Measurements from ENCODE around the gene WSB1.
A peak's percentile ranks its signal among the peaks of the same experiment; 100 is the strongest.

WSB1 gene

GRCh38 chr17:27339836-27340550 is 46.1 kb downstream of the WSB1 start:
- peak; percentile 75 for DNase-seq

DNA sequence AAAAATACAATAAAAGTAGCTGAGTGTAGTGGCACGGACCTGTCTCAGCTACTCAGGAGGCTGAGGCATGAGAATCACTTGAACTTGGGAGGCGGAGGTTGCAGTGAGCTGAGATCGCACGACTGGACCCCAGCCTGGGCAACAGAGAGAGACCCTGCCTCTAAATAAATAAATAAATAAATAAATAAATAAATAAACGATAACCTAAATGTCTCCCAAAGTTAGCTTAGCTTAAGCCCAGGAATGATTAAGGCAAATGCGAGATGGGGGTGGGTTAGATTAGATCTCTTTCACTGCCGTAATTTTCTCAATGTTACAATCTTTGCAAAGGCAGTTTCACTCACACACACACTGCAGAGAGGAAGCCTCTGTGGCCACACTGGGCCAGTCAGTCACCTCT is 46.7 kb downstream of the WSB1 start:
- DNase-seq, result no peak

GRCh38 chr17:27341041-27341471 is 47.1 kb downstream of the WSB1 start:
- peak; percentile 68 for DNase-seq

GRCh38 chr17:27342059-27342458 is 48.1 kb downstream of the WSB1 start:
- no peak for DNase-seq

DNA sequence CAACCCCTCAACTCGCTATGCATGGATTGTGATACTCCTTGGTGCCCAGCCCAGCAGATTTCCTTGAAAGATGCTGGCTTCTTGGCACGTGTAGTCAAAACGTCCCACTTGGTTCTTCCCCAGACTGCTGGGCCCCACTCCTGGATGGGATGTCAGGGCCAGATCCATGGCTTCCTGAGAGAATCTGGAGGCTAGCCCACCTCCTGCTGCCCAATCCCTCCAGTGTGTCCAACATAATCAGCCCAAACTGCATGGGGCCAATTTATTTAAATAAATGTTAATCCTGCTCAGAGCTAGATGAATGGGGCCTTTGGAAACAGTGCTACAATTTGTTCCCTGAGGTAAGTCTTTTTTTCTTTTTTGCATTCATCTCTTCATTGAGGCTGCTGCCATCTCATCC is 49.4 kb downstream of the WSB1 start:
- DNase-seq, result no peak

DNA sequence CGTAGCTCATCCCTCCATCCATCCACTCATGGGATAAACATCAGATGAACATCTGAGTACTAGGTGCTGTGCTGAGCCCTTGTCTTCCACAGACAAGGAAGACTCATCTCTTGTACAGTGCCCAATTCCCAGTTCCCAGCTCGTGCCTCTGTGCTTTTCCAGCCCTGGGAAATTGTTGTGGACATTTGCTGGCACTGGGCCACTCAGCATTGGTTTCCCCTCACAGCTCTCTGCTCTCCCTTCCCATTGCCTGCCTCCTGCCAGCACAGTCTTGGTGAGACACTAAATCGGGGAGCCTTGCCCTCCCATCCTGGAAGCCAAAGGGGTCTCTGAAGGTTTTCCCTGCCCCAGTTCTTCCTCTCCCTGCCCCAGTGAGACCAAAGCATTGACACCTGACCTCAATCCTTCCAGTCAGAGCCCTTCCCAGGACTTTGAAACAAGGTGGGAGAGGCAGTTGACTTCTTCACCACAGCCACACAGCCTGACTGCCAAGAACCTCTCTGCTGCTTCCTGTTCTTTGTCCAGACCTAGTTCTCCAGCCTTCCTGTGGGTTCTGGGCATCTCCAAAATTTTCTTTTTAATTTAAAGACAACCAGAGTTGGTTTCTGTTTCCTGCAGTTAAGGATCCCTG is 50.2 kb downstream of the WSB1 start:
- DNase-seq, result peak; percentile 57

- peak; percentile 99 for DNase-seq
These were observed 51.4 kb downstream of the WSB1 start for GRCh38 chr17:27345141-27345904.

GRCh38 chr17:27346228-27346899 is 52.5 kb downstream of the WSB1 start:
- DNase-seq, result no peak

GRCh38 chr17:27348196-27348595 is 54.3 kb downstream of the WSB1 start:
- no peak for DNase-seq

GRCh38 chr17:27349540-27350021 is 55.7 kb downstream of the WSB1 start:
- DNase-seq, result no peak

DNA sequence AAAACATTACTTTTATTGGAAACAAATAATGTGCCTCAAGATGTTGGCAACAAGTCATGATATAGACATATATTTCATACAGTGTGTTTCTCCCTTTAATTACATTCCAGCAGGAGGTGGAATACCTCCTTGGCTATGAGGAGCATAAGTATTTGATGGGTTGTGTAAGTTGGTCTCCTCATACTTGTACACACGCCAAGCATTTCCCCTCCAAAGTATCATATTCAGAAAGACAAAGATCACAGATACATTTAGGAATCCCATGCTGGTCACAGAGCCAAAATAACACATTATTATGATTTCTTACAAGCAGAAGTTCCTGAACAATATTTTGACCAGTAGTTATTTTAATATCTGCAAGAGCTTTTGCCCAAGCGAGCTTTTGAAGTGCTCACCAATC is 57.8 kb downstream of the WSB1 start:
- DNase-seq, result no peak

- no peak for DNase-seq
These were observed 58.6 kb downstream of the WSB1 start for GRCh38 chr17:27352448-27353032.

- DNase-seq, result peak; percentile 76
These were observed 59.1 kb downstream of the WSB1 start for GRCh38 chr17:27353033-27353460.

- peak; percentile 99 for DNase-seq
These were observed 59.6 kb downstream of the WSB1 start for GRCh38 chr17:27353461-27354050.

DNA sequence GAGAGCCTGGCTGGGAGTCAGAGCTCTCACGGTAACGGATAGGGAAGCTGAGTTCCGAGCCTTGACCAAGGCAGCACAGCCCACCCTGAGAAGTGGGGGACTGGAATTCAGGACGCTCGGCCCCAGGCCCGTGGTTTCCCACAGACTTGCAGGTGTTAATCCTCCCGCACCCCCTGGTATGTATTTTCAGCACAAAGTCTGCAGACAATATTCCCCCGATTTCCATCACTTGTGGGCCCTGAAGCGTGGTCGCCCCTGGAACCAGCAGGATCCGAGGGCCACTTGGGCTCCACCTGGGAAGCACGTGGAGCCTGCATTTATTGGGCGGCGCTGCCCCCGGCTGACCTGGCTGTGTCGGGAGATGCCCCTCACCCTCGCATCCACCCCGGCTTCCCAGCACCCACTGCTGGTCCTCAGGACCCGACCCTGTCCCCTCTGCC is 60.2 kb downstream of the WSB1 start:
- DNase-seq, result no peak

DNA sequence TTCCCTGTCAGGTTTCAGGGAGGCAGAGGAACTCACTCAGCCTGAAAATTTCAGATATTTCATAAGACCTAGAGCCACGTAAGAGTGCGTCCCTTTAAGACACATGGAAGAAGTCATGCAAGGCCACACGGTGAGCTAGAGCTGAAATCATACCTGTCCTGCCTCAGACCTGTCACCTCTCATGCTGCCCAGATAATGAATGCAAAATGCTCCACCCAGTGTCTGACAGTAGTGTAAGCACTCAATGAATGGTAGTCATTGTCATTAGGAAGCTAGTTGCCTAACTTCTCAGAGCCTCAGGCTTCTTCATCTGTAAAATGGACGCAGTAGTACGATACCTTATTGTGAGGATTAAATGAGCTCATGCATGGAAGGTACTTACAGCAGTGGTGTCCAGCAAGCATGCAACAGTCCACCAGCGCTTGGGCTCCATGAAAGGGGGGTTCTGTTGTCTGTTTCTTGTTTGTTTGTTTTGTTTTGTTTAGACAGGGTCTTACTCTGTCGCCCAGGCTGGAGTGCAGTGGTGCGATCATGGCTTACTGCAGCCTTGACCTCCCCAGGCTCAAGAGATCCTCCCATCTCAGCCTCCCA is 60.7 kb downstream of the WSB1 start:
- peak; percentile 72 for DNase-seq

DNA sequence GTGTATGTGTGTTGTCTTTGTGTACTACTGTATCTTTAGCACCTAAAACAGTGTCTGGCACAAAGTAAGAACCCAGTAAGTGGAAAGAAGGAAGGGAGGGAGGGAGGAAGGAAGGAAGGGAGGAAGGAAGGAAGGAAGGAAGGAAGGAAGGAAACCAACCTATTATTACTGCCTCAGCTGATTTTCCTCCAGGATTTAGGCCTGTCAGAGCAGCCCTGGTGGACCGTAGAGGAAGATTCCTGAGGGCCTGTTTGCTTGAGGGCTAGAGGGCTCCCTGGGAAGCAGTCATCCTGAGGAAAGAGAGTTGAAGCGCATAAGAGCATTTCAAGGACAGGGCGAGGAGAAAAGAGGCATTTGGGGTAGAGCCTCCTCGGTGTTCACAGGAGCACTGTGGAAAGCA is 61.5 kb downstream of the WSB1 start:
- DNase-seq, result no peak

DNA sequence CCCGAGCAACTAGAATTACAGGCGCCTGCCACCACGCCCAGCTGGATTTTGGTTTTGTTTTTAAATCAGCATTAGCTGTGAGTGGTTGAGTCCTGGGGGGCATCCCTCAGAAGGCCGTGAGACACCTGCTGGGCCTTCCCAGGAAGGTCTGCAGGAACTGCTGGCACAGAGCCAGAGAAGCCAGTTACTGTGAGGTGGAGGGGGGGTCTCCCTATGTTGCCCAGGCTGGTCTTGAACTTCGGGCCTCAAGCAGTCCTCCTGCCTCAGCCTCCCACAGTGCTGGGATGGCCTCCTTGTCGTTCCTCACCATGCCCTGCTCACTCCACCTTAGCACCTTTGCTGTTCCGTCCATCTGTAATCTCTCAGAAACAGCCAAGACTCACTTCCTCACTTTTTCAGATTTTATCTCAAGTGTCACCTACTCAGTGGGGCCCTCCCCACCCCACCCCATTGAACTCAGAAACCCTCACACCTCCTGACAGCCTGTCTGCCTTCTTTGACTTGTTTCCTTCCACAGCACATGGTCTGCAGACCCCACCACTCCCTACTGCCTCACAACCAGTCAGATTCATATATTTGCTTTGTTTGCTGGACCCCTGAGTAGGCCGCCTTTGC is 62.3 kb downstream of the WSB1 start:
- DNase-seq, result no peak

DNA sequence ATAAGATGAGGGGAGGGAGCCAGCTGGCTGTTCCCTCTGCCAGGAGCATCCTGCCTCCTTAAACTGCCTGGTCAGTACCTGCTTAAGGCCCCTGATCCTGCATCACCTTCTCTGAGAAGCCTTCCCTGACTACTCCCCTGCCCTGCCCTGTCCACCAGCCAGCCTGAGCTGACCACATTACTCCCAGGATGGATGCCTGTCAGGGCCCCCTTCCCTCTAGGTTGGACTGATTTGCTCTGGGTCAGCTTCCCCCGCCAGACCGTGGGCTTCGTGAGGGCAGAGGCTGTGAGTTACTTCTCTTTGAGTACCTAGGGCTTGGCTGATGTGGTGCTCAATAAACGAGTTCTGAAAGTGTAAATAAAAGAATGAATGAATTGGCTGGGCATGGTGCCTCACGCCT is 63.3 kb downstream of the WSB1 start:
- no peak for DNase-seq

DNA sequence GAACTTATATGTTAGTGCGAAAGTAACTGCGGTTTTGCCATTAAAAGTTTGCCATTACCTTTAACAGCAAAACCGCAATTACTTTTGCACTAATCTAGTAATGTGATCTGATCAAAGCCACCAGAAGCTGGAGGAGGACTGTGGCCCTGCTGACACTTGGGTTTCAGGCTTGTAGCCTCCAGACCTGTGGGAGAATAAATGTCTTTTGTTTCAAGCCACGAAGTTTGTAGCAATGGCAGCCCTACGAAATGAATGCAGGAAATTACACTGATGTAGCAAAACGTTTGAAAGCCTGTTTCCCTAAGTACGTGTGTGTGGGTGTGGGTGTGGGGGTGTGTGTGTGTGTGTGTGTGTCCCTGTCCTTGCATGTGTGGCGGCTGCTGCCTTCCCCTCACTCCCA is 66.6 kb downstream of the WSB1 start:
- DNase-seq, result no peak

GRCh38 chr17:27361695-27362094 is 67.8 kb downstream of the WSB1 start:
- DNase-seq, result no peak
